CD4-positive, alpha-beta T cell treated with Interleukin-4 for 4 hours (primary cell): ENCODE results near the gene ADORA1.

ENCODE experiments used
- DNase-seq: peaks from one replicate; pipeline ENCODE4 v3.0.0-alpha.2; 2020

ADORA1 gene

GRCh38 chr1:203124011-203124410 lies 3.5 kb upstream of the ADORA1 start:
- no peak for DNase-seq

GRCh38 chr1:203124546-203125317 lies 2.8 kb upstream of the ADORA1 start:
- DNase-seq: no peak

- DNase-seq: no peak
Measured at GRCh38 chr1:203126151-203126865, 1.2 kb upstream of the ADORA1 start.

GRCh38 chr1:203126866-203127665 lies 460 bp upstream of the ADORA1 start:
- DNase-seq: no peak

- DNase-seq: no peak
Measured at GRCh38 chr1:203128431-203128715, 847 bp downstream of the ADORA1 start.

GRCh38 chr1:203128716-203129500 lies 1.4 kb downstream of the ADORA1 start:
- DNase-seq: no peak

GRCh38 chr1:203129501-203130231 lies 2.1 kb downstream of the ADORA1 start:
- no peak for DNase-seq

- DNase-seq: no peak
Measured at GRCh38 chr1:203130358-203130985, 2.9 kb downstream of the ADORA1 start.

GRCh38 chr1:203131548-203132200 lies 4.1 kb downstream of the ADORA1 start:
- DNase-seq: no peak

- no peak for DNase-seq
Measured at GRCh38 chr1:203133970-203134725, 6.6 kb downstream of the ADORA1 start.

GRCh38 chr1:203135636-203136305 lies 8.2 kb downstream of the ADORA1 start:
- no peak for DNase-seq

GRCh38 chr1:203136409-203137042 lies 9.0 kb downstream of the ADORA1 start:
- DNase-seq: no peak

- no peak for DNase-seq
Measured at GRCh38 chr1:203137324-203137723, 9.8 kb downstream of the ADORA1 start.

- DNase-seq: no peak
Measured at GRCh38 chr1:203138066-203138465, 10.5 kb downstream of the ADORA1 start.

- no peak for DNase-seq
Measured at GRCh38 chr1:203139976-203140475, 12.5 kb downstream of the ADORA1 start.

- no peak for DNase-seq
Measured at GRCh38 chr1:203140743-203141520, 13.4 kb downstream of the ADORA1 start.

GRCh38 chr1:203142124-203142523 lies 14.6 kb downstream of the ADORA1 start:
- DNase-seq: no peak

GRCh38 chr1:203142684-203143408 lies 15.3 kb downstream of the ADORA1 start:
- DNase-seq: no peak
